Measurements from ENCODE around the gene SCN1B. TPM values are rescaled to one million over a fixed set of nuclear protein-coding genes. Genes with fewer than 3 reads are reported as not detected.
"Not testable (repeated sequence)": the region's sequence is repeated elsewhere in the genome, so short reads cannot be mapped to it uniquely, and the experiment has no call there.

The SCN1B gene
- total RNA-seq, 2 experiments from 2014 or later: 1.4 to 2.3 TPM

GRCh38 chr19:35046461-35046860 is 16.2 kb downstream of the SCN1B start:
- ChIA-PET CTCF (no interaction called here), POLR2A (no interaction called here)
- Histone ChIP-seq H3K9me3 (ENCODE audit: control insufficient read depth in 1 of 2, insufficient read depth in 1 of 2, low read length in 2 of 2) (no peaks in the 10 kb centered on the region), H3K36me3 (ENCODE audit: insufficient read depth, low read length) (no peaks in the 10 kb centered on the region), H3K27me3 (ENCODE audit: control insufficient read depth in 1 of 2, insufficient read depth in 2 of 2, low read length in 2 of 2) (no peaks in the 10 kb centered on the region), H3K27ac (ENCODE audit: low read depth in 1 of 2, low read length in 2 of 2) (no peak overlapping the region), H3K4me1 (ENCODE audit: insufficient read depth, low read length) (peaks cover 24% of the 10 kb centered on the region), H3K4me3 (ENCODE audit: low read length) (no peak overlapping the region)
- ATAC-seq (ENCODE audit: poor library complexity): no peak
- TF ChIP-seq CTCF (IDR thresholded peaks at IDR 0.05): no peak
- no peaks in the 10 kb centered on the region for H3K36me3 Mint-ChIP-seq (ENCODE audit: low read depth)
- intact Hi-C loops (cut with DNase I, micrococcal nuclease): no loop called here
- no peak overlapping the region for H3K4me3 Mint-ChIP-seq
- DNase-seq: no peak
- peaks cover 32% of the 10 kb centered on the region for H3K4me1 Mint-ChIP-seq (ENCODE audit: low read depth)
- no peaks in the 10 kb centered on the region for H3K9me3 Mint-ChIP-seq
- H3K27ac Mint-ChIP-seq: no peak overlapping the region
- H3K27me3 Mint-ChIP-seq: peaks cover 13% of the 10 kb centered on the region

- Histone ChIP-seq H3K4me3 (ENCODE audit: low read length) (no peak overlapping the region), H3K27me3 (ENCODE audit: control insufficient read depth in 1 of 2, insufficient read depth in 2 of 2, low read length in 2 of 2) (no peaks in the 10 kb centered on the region), H3K4me1 (ENCODE audit: insufficient read depth, low read length) (peaks cover 16% of the 10 kb centered on the region), H3K27ac (ENCODE audit: low read depth in 1 of 2, low read length in 2 of 2) (no peak overlapping the region), H3K9me3 (ENCODE audit: control insufficient read depth in 1 of 2, insufficient read depth in 1 of 2, low read length in 2 of 2) (no peaks in the 10 kb centered on the region), H3K36me3 (ENCODE audit: insufficient read depth, low read length) (no peaks in the 10 kb centered on the region)
- no peak overlapping the region for H3K27ac Mint-ChIP-seq
- peaks cover 21% of the 10 kb centered on the region for H3K4me1 Mint-ChIP-seq (ENCODE audit: low read depth)
- intact Hi-C loops (cut with DNase I, micrococcal nuclease): no loop called here
- peaks cover 12% of the 10 kb centered on the region for H3K27me3 Mint-ChIP-seq
- H3K4me3 Mint-ChIP-seq: no peak overlapping the region
- ChIA-PET POLR2A (no interaction called here), CTCF (no interaction called here)
- ATAC-seq (ENCODE audit: poor library complexity) (no peak), DNase-seq (no peak)
- no peaks in the 10 kb centered on the region for H3K36me3 Mint-ChIP-seq (ENCODE audit: low read depth)
- H3K9me3 Mint-ChIP-seq: no peaks in the 10 kb centered on the region
- TF ChIP-seq CTCF (IDR thresholded peaks at IDR 0.05): no peak
Observed at GRCh38 chr19:35048911-35049411, 18.7 kb downstream of the SCN1B start.

- Histone ChIP-seq H3K36me3 (ENCODE audit: insufficient read depth, low read length) (no peaks in the 10 kb centered on the region), H3K27me3 (ENCODE audit: control insufficient read depth in 1 of 2, insufficient read depth in 2 of 2, low read length in 2 of 2) (no peaks in the 10 kb centered on the region), H3K4me3 (ENCODE audit: low read length) (no peak overlapping the region), H3K27ac (ENCODE audit: low read depth in 1 of 2, low read length in 2 of 2) (no peak overlapping the region), H3K4me1 (ENCODE audit: insufficient read depth, low read length) (peaks cover 11% of the 10 kb centered on the region), H3K9me3 (ENCODE audit: control insufficient read depth in 1 of 2, insufficient read depth in 1 of 2, low read length in 2 of 2) (no peaks in the 10 kb centered on the region)
- Mint-ChIP-seq H3K4me1 (ENCODE audit: low read depth) (peaks cover 16% of the 10 kb centered on the region), H3K36me3 (ENCODE audit: low read depth) (no peaks in the 10 kb centered on the region), H3K27me3 (peaks cover 7% of the 10 kb centered on the region), H3K27ac (no peak overlapping the region), H3K9me3 (no peaks in the 10 kb centered on the region), H3K4me3 (no peak overlapping the region)
- POLR2A ChIA-PET: interaction anchor here (0.5 kb wide), 1 partner anchor 314 kb away, joined by 3 read pairs; no protein-coding TSS in a partner anchor
- no peak for TF ChIP-seq CTCF (IDR thresholded peaks at IDR 0.05)
- intact Hi-C loops (cut with DNase I, micrococcal nuclease): no loop called here
- no peak for ATAC-seq (ENCODE audit: poor library complexity)
- DNase-seq: no peak
- CTCF ChIA-PET: no interaction called here
Observed at GRCh38 chr19:35049456-35049855, 19.2 kb downstream of the SCN1B start.

GRCh38 chr19:35050662-35051061 is 20.4 kb downstream of the SCN1B start:
- DNase-seq; H3K27ac ChIP-seq (ENCODE audit: low read depth in 1 of 2, low read length in 2 of 2); POLR2A ChIA-PET; H3K9me3 ChIP-seq (ENCODE audit: control insufficient read depth in 1 of 2, insufficient read depth in 1 of 2, low read length in 2 of 2); H3K4me3 ChIP-seq (ENCODE audit: low read length); H3K9me3 Mint-ChIP-seq; H3K27ac Mint-ChIP-seq; H3K4me3 Mint-ChIP-seq; H3K27me3 ChIP-seq (ENCODE audit: control insufficient read depth in 1 of 2, insufficient read depth in 2 of 2, low read length in 2 of 2); ATAC-seq (ENCODE audit: poor library complexity); CTCF ChIA-PET; H3K4me1 ChIP-seq (ENCODE audit: insufficient read depth, low read length); H3K36me3 ChIP-seq (ENCODE audit: insufficient read depth, low read length); intact Hi-C loops (cut with DNase I, micrococcal nuclease); H3K27me3 Mint-ChIP-seq; H3K4me1 Mint-ChIP-seq (ENCODE audit: low read depth); H3K36me3 Mint-ChIP-seq (ENCODE audit: low read depth): not testable (repeated sequence)

- H3K9me3 ChIP-seq (ENCODE audit: control insufficient read depth in 1 of 2, insufficient read depth in 1 of 2, low read length in 2 of 2); intact Hi-C loops (cut with DNase I, micrococcal nuclease); H3K36me3 ChIP-seq (ENCODE audit: insufficient read depth, low read length); H3K27ac Mint-ChIP-seq; H3K27me3 Mint-ChIP-seq; DNase-seq; POLR2A ChIA-PET; H3K27ac ChIP-seq (ENCODE audit: low read depth in 1 of 2, low read length in 2 of 2); H3K27me3 ChIP-seq (ENCODE audit: control insufficient read depth in 1 of 2, insufficient read depth in 2 of 2, low read length in 2 of 2); H3K4me3 Mint-ChIP-seq; H3K4me1 ChIP-seq (ENCODE audit: insufficient read depth, low read length); H3K36me3 Mint-ChIP-seq (ENCODE audit: low read depth); H3K9me3 Mint-ChIP-seq; CTCF ChIA-PET; H3K4me1 Mint-ChIP-seq (ENCODE audit: low read depth); H3K4me3 ChIP-seq (ENCODE audit: low read length); ATAC-seq (ENCODE audit: poor library complexity): not testable (repeated sequence)
Observed at GRCh38 chr19:35051268-35051667, 21.0 kb downstream of the SCN1B start.
